ENCODE results near the gene TBC1D4.
A peak's percentile ranks its signal among the peaks of the same experiment; 100 is the strongest.
"Not testable (repeated sequence)": the region's sequence is repeated elsewhere in the genome, so short reads cannot be mapped to it uniquely, and the experiment has no call there.

Gene TBC1D4

DNA sequence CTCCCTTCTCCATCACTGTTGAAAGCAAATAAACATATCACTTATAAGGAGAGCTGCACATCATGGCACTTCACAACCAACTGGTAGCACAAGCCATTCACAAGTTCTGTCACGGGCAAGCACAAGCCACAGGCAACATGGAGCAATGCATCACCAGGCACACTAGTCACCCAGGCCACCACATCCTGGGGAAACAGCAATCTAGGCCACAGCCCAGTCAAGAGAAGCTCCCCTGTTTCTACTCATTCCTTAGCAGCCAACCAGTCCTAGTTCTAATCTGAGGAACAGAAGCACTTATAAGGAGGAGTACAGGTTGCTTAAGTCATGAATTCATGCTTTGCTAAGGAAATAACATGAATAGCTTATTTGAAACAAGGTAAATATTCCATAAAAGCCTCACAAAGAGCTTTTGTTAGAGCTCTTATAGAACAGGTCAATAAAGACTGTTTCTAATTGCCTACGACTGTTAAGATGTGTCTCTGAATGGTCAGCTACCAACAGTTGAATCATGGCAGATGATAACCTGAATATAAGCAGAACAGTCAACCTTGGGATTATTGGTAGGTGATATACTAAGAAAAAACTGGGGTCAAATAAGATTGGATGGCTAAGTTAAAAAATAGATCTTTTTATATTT, 169.0 kb downstream of the TBC1D4 start:
- DNase-seq, result peak; percentile 48

DNA sequence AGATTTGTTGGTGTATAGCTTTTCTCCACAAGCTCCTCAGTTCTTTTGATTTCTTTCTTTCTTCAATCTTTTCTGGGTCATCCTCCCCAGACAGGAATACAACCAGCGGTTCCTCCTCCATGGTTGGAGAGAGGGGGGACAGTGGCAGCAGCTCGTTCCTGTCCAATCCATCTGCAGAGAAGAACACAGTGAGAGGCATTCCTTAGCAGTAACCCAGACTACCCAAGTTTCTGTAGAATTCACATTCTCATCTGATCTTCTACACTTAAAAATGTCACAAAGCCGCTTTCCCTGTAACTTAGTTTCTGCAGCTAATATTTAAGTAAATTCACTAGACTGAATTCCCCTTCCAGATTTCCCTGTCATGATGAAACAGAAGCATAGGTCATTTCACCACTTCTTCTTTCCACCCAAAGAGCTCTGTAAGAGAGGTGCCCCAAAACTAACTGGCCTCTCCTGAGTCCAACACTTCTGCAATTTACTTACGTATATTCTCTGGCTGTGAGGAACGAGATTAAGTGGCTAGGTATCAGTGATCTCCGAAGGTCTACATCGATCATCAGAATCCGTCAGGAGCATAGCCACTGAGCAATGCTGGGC, 171.9 kb downstream of the TBC1D4 start:
- DNase-seq, result no peak

DNA sequence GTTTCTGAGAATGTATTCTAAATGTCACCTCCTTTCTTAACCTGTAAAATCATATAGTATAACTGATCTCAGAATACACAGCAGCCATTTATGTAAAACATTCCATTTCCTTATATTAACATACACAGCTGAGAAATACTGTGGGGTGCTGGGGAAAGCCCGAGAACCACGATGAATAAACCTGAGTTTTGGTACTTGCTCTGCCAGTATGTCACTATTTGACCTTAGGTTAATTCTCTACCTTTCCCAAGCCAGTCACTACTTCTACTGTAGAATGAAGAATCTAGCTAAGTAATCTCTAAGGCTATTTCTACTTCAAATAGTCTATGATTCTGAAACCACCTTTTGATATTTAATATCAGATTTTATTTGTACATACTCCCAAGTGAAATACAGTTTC, 173.7 kb downstream of the TBC1D4 start:
- no peak for DNase-seq

DNA sequence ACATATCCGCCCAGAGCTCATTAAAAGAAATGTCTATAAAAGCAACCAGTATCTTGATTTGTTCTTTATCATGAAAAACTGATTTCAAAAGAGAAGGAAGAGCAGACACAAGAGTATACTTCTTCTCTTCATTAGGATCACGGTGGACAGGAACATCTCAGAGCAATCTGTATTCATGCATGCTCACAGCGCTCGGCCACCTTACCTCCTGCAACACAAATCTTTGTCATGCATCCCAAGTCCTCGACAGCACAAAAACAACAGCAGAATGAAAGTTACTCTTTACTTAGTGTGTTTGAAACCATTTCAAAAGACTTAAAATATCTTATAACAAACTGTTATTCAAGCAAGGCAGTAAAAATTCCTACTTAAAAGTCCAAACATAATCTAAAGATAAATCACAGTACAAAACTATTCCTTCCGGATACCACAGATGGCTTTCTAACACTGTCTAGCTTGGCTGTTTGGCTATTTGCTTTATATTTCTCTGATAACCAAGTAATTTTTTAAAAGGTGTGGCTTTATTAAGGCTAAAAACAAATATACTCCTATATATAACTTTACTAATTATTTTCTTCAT, 174.5 kb downstream of the TBC1D4 start:
- DNase-seq, result no peak

DNA sequence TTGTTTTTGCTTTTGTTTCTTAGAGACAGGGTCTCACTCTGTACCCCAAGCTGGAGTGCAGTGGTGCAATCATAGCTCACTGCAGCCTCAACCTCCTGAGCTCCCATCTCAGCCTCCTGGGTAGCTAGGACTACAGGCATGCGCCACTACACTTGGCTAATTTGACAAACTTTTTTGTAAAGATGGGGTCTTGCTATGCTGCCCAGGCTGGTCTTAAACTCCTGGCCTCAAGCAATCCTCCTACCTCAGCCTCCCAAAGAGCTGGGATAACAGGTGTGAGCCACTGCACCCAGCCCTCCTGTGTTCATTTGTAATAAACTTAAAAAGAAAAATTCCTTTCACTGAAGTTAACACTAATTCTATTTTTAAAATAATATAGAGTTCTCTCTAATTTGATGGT, 175.0 kb downstream of the TBC1D4 start:
- DNase-seq, result not testable (repeated sequence)

DNA sequence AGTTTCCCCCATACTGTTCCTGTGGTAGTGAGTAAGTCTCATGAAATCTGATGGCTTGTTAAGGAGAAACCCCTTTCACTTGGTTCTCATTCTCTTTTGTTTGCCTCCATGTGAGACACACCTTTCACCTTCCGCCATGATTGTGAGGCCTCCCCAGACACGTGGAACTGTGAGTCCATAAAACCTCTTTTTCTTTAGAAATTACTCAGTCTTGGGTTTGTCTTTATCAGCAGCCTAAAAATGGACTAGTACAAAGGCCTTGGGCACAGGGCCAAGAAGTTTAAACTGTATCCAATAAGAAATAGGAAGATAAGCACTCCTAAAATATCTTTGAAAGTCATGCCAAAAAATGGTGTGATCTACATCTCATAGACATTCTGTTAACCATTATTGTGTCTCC, 176.9 kb downstream of the TBC1D4 start:
- DNase-seq, result no peak

DNA sequence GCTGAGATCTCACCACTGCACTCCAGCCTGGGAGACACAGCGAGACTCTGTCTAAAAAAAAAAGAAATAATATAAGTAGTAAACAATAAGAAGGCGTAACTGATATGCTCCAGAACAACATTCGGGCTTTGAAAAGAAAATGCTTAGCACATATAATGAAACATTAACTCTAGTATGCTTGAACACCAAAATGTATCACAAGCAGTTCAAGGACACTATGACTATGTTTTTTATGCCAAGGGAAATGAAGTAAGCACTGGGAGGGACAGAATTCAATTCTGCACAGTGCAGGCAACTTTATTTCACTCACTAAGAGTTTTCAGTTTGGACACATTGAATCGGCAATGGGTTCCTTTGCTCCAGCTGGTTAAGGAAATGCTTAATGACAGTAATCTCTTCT, 178.7 kb downstream of the TBC1D4 start:
- no peak for DNase-seq

DNA sequence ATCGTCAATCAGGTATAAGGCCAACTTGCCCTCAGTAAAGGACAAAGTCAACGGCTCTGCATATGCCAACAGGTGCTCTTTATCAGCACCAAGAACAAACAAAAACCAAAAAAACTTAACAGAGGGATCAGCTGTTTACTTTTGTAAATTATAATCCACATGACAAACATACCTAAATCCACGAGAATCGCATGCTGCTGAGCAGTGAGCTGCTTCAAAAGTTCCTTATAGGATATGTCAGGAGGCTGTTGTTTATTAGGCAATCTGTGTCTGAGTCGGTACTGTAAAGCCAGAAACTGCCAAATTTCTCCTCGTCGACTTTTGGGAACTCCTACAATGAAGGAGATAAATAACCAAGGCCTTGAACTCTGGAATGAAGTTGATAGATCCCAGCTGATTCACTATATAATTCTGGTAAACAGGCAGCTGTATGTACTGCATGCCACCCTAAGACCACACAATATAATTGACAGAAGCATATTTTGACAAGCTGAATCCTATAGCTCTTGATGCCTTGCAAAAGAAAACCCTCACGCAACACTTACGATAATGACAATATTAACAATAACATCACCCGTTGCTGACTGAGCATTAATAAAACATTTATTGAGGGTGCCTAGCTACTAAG, 179.8 kb downstream of the TBC1D4 start:
- DNase-seq, result no peak

DNA sequence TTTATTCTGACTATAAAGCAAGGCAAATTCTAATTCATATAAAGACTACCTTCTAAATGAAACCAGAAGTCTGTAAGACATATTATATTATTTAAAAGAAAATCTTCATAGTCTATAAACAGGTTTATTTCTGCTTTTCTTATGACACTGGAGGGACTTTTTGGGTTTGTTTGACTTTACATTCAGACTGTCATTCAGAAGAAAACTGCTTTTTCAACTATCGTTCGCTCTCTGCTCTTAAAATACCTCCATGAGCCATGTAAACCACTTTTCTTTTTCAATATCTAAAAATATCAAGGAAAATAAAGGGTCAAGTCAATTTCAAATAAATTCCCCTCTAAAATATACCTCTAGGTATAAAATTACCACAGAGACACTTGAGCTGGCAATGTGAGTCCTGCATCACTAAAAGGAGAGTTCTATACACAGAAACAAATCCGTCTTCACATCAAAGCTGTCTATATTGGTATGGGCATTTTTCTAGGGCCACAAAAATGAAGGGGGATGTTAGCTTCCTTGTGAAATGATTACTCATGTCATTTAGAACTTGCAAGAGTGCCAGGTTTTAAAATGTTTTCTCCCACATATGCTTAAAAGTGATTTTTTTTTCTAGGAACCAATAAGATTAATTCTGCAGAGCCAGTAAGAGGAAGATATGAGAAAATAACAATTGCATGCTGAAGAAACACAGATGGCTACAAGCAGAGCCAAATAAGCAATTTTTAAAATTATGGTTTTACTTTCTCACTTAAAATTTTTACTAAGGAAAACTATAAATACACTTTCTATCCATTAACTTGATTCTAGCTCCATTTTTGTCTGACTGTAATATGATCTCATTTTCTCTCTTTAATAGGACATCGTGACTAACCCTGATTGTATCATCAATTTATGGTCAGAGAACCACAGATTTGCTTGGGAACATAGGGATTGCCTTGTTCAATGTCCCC, 181.8 kb downstream of the TBC1D4 start:
- DNase-seq, result peak; percentile 38

DNA sequence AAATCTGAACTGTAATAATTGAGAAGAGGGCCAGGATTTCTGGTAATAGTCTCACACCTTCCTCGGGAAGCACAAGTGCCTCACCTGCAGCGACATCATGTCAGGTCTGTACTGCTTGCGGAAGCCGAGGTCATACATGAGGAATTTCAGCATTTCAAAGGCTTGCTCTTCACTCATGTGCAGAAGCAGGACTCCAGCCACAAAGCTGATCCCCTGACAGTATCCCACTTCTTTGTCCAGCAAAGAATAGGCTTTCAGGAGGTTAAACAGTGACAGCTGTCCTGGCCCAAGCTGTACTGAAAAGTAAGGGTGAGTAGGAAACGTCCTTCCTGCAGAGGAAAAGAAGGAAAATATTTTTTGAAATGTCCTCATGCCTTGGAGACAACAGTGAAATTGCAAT, 182.7 kb downstream of the TBC1D4 start:
- no peak for DNase-seq

DNA sequence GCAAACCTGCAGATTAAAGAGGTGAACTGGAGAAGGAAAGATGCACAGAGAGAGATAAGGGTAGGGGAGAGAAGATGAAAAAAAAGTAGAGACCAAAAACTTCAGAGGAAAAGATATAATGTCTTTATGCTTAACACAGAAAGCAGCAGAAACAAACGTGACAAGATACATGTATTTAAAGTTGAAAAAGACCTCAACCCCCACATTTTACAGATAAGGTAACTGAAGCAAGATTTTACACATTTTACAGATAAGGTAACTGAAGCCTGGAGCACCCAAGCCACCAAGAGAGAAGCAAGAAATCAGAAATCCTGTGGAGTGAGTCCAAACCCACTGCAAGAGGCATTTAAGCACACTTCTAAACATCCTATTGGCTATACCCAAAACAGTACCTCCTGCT, 185.3 kb downstream of the TBC1D4 start:
- no peak for DNase-seq

DNA sequence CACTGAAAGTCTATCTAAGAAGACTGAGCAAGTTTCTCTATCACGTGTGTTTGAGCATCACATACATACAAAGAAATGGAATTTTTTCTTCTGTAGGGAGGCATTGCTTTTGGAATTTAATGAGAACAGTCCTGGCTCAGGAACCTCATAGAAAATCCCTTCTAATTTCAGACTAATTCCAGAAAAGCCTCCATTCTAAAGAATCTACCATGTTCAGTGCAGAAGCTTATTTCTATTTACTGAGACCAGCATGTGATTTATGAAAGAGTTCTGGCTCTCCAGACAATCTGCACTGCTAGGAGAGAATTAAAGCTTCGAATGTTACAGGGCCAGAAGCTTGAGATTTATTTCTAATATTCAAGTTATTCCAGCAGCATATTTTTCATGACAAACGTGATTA, 186.8 kb downstream of the TBC1D4 start:
- DNase-seq, result no peak

DNA sequence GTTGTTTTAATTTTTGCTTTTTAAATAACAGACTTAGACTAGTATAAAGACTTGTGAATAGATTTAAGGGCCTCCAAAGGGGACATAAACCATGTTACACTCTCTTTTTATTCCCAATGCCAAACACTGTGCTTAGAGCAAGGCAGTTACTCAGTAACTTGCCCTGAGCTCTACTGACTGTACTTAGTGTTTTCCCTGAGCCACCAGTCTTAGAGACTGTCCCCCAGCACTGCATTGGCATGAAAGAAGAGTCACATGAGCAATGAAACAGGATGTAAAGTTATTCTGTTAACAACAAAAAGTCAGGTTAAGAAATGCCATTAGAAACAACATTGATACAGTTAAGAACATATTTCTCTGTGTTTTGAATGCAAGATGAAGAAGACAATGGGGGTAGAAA, 187.9 kb downstream of the TBC1D4 start:
- no peak for DNase-seq

DNA sequence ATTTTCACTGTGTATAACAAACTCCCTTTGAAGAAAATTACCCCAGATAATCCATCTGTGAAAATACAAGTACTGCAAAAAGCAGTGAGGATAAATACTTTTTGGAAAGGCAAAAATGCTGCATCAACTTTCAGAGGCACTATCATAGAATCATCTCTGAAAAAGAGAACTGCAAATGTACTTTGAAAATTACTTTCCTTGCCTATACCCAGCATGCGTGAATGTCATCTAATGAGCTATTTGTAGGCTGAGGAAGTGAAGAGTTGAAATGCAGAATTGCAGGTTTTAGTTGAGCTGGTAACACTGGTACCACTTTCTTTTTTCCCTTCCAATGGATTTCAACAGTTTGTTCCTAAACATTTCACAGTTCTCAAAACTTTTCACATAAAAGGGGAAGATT, 196.7 kb downstream of the TBC1D4 start:
- no peak for DNase-seq

DNA sequence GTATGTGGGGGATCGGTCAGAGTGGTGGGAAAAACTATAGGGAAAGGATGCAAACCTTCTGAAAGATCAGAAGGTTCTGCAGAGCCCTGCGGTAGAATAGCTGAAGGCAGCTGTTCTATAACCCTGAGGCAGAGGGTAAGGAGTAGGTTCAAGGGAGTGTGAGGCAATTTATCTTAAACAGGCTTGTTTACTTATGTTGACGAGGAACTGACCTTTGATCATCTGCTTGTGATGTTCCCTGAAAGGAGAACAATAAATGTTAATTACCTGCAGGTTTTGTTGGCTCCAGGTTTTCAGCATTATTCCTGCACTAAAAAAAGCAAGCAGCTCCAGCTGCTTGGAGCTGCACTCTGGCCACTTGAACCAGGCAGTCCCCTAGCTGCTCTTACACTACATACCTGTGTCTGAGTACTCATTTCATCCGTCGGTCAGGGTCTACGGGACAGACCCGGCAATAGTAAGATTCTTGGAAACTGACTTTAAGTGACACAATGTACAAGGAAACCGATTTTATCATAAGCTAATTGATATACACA, 202.1 kb downstream of the TBC1D4 start:
- DNase-seq, result no peak

DNA sequence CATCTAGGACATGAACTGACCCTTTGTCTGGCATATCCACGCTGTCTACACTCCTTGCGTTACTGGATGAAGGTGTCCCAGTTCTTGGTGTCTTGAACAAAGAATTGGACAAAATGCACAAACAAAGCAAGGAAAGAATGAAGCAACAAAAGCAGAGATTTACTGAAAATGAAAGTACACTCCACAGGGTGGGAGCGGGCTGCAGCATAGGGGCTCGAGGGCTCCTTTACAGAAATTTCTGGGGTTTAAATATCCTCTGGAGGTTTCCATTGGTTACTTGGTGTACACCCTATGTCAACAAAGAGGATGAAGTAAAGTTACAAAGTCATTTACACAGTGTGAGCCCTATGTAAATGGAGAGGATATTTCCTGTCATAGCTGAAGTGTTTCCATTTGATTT, 208.3 kb downstream of the TBC1D4 start:
- DNase-seq, result not testable (repeated sequence)

DNA sequence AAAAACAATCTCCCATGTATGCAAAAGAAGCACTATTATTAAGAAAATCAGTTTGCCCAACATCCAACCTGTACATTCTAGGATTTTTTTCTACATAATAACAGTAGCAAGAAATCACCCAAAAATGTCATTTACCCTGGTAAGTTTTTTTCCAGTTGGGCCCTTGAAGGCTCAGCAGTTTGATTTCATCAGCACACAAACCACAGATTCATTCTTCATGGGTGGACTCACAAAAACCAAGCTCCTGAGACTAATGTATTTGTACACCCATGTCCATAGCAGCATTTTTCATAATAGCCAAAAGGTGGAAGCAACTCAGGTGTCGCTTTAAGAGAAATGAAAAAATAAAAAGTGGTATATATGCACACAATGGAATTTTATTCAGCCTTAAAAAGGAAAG, 210.1 kb downstream of the TBC1D4 start:
- no peak for DNase-seq

DNA sequence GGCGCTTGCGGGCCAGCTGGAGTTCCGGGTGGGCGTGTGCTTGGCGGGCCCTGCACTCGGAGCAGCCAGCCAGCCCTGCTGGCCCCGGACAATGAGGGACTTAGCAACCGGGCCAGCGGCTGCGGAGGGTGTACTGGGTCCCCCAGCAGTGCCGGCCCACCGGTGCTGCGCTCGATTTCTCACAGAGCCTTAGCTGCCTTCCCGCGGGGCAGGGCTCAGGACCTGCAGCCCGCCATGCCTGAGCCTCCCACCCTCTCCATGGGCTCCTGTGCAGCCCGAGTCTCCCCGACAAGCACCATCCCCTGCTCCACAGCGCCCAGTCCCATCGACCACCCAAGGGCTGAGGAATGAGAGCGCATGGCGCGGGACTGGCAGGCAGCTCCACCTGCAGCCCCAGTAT, 213.5 kb downstream of the TBC1D4 start:
- not testable (repeated sequence) for DNase-seq

DNA sequence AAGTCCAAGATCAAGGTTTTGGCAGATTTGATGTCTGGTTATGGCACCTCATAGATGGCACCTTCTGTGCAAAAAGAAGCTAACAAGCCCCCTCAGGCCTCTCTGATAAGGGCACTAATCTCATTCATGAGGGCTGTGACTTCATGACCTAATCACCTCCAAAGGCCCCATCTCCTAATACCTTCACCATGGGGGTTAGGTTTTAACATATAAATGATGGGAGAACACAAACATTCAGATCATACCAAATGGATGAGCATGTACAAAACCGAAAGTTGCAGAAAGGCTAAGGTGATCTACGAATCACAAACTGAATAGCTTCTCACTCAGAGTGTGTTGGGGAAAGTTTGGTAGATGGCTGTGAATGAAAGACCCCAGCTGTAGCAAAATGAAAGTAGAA, 217.4 kb downstream of the TBC1D4 start:
- DNase-seq, result no peak

DNA sequence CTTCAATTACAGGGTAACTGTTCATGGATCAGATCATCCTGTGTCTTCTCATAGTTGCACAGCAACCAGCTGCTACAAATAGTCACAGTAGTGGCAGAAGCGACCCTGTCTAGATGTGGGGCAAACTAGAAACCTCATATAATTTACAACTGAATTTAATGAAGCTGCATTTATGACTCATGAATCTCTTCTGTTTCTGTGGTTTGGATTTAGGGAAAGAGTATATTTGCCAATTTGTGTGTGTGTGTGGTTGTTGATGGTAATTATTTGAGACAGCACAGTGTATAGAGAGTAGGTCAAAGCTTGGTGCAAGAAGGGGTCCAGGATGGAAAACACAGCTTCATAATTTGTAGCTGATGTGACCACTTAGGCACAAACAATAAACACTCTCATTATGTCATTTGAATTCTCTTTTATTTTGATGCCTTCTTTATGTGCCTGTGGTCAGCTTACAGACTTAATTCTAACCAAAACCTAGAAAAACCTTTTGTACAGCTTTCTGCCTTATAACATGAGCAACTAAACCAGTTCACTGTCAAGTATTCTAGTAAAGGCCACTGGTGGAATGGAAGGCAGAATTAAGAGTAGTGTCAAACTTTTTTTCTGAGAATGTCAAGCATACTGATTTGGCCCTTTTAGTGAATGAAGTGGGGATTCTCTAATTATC, 218.1 kb downstream of the TBC1D4 start:
- no peak for DNase-seq

DNA sequence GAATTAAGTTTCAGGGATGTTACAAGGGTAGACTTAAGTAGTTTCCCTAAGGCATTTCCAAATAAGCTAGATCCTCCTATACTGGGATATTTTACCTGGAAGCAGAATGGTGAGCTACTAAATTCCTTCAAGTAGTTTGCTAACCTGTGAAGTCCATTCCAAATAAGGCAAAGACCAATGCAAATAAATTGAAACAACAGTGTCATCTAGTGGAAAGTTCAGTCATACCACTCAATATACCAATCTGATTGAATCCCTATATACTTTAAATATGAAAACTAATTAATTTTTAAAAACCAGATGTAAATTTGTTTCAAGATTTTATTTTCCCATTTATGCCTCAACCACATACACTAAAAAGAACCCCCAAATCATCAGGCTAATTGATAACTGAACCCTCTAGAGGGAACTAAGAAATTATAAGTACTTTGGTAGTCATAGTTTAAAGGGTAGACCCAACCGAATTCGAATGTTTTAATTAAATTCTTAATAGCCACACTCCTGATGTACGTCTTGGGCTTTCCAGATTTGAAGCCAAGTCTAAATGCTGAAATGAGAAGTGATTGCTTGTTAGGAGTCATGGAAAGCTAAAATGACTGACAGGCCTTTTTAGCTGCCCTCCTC, 223.7 kb downstream of the TBC1D4 start:
- peak; percentile 24 for DNase-seq

DNA sequence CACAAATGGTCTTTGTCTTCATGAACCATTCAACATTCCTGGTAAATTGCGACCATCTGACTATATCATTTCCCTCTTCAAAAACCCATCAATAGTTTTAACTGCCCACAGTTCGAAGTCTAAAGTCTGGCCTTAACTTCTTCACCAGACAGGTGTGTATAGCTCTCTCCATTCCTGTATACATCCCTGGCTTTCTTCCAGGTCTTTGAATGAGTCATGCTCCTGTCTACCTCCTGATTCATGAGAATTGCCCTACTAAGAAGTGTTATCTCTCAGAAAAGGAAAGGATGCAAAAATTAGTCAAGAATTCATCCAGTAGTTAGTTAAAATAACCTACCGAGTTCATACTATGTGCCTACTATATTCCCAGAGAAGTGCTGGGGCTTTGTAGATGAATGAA, 225.0 kb downstream of the TBC1D4 start:
- peak; percentile 18 for DNase-seq

Data from CD4-positive, alpha-beta T cell treated with Interleukin-4 for 4 hours (primary cell).